Right lobe of liver (tissue), 4 donors: Measurements from ENCODE around the gene PBX2.

Experiments
- CTCF ChIP-seq, 4 donors: fragments of 200-600 bp in 3 of 4; fragments of 450-650 bp in 1 of 4; IDR thresholded peaks; one replicate each; pipeline versions ENCODE4 v1.5.1 to v1.8.0; 2016 to 2022; ENCODE audit warnings: antibody characterized with exemption in 4 of 4, mild to moderate bottlenecking in 2 of 4
- POLR2A ChIP-seq: fragments of 450-650 bp; IDR thresholded peaks from one replicate; pipeline ENCODE4 v1.6.1; 2017; ENCODE audit warnings: antibody characterized with exemption, mild to moderate bottlenecking
- donor health status: DM: no; HTN: no; CAD: no.
- donor health status: DM: no; HTN: no; CAD: no.
- donor health status: DM: no; HTN: yes; CAD: no.

DNA sequence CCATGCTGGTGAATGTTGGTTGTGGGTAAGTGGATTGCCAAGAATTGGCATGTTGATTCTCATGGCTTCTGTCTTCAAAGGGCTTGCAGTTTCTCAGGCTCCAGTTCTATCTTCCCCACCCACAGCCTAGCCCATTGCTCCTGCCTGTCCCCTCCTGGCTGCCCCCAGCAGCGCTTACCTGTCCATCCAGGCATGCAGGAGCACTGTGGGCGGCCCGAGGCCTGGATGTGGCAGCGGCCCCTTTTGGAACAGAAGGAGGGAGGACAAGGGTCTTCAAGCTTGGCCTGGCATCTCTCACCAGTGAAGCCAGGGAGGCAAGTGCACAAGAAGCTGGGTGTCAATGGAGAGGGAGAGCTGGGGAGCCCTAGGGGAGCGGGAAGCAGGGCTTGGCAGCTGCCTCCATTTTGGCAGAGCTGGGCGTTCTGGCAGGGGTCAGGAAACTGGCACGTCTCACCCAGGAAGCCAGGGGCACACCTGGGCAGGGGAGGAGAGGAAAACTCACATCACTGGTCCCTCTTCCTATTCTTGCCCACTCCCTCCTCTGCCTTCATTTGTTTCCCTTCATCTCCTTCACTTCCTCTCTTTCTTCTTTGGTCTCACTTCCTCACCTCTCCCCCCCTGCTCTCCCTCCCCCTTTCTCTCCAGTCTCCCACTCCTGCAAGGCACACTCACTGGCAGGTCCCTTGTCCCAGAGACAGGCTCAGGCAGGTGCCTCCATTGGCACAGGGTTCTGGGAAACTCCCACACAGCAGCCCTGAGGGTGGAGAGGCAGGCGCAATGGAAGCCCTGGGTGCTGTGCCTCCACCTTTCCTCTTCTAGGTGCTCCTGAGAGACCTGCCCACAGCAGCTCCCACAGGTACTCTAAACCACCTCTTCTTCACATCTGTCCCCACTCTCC is 32.6 kb upstream of the PBX2 start:
- no peak for TF ChIP-seq CTCF (IDR thresholded peaks at IDR 0.05)
- TF ChIP-seq POLR2A, result no peak
